Measurements from ENCODE around the gene CD68.

DNA sequence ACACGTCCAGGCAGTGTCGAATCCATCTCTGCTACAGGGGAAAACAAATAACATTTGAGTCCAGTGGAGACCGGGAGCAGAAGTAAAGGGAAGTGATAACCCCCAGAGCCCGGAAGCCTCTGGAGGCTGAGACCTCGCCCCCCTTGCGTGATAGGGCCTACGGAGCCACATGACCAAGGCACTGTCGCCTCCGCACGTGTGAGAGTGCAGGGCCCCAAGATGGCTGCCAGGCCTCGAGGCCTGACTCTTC is 7.2 kb upstream of the CD68 start:
- TF ChIP-seq, protein P1, sequence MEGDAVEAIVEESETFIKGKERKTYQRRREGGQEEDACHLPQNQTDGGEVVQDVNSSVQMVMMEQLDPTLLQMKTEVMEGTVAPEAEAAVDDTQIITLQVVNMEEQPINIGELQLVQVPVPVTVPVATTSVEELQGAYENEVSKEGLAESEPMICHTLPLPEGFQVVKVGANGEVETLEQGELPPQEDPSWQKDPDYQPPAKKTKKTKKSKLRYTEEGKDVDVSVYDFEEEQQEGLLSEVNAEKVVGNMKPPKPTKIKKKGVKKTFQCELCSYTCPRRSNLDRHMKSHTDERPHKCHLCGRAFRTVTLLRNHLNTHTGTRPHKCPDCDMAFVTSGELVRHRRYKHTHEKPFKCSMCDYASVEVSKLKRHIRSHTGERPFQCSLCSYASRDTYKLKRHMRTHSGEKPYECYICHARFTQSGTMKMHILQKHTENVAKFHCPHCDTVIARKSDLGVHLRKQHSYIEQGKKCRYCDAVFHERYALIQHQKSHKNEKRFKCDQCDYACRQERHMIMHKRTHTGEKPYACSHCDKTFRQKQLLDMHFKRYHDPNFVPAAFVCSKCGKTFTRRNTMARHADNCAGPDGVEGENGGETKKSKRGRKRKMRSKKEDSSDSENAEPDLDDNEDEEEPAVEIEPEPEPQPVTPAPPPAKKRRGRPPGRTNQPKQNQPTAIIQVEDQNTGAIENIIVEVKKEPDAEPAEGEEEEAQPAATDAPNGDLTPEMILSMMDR (IDR thresholded peaks at IDR 0.05), result no peak
- no peak for TF ChIP-seq POLR2AphosphoS5 (IDR thresholded peaks at IDR 0.05; ENCODE audit: insufficient read depth in 1 of 2, low read depth in 1 of 2)
- peak in 1 of 2 donors; percentile 7 for TF ChIP-seq POLR2A (IDR thresholded peaks at IDR 0.05)
